ENCODE data around the gene CFAP45.

CFAP45 gene

GRCh38 chr1:159940006-159940620 lies 40.1 kb upstream of the CFAP45 start:
- H3K4me3 ChIP-seq (ENCODE audit: low read length), result no peak overlapping the region
- no peak for DNase-seq (ENCODE audit: low read depth)
- TF ChIP-seq CTCF (conservative IDR thresholded peaks at IDR 0.05; ENCODE audit: low read length), result no peak

DNA sequence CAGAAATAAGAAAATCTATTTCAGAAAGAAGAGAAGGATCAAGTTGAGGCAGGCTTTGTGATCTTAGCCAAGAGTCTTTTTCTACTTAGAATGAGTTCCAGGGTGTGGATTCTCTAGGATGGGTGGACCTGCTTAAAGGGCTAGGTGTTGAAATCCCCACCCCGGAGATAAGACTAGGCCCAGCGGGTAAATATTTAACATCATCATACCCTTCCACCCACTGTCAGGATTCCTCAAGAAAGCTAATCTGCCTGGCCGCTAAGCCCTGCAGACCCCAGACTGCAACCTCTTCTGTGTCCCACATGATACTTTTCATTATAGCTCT lies 39.7 kb upstream of the CFAP45 start:
- H3K4me3 ChIP-seq (ENCODE audit: low read length), result no peak overlapping the region
- DNase-seq (ENCODE audit: low read depth), result no peak
- TF ChIP-seq CTCF (conservative IDR thresholded peaks at IDR 0.05; ENCODE audit: low read length), result no peak

DNA sequence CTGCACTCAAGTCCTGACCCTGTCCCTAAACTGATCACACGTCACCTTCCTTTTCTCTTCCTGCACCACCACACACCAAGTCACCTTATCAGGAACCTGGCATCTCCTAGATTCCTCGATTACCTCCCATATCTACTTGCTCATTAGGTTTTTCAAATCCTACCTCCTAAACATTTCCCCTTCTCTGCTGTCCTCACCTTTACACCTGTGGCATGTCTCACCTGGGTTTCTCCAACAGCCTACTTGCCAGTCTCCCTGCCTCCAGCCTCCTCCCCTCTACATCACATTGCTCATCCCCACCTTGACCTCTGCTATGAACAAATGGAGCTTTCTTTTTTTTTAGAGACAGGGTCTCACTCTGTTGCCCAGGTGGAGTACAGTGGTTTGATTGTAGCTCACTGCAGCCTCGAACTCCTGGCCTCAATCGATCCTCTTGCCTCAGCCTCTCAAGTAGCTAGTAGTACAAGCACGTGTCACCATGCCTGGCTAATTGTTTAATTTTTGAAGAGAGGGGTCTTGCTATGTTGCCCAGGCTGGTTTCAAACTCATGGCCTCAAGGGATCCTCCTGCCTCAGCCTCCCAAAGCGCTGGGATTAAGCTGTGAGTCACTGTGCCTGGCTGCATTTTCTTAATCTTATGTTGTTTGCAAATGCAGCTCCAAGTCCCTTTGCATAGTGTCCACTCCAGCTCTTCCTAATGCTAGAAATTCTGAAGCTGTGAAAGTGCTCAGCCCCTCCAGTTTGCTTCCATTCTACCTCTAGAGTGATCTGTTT lies 39.1 kb upstream of the CFAP45 start:
- no peak for DNase-seq (ENCODE audit: low read depth)
- no peak overlapping the region for H3K4me3 ChIP-seq (ENCODE audit: low read length)
- TF ChIP-seq CTCF (conservative IDR thresholded peaks at IDR 0.05; ENCODE audit: low read length), result no peak

DNA sequence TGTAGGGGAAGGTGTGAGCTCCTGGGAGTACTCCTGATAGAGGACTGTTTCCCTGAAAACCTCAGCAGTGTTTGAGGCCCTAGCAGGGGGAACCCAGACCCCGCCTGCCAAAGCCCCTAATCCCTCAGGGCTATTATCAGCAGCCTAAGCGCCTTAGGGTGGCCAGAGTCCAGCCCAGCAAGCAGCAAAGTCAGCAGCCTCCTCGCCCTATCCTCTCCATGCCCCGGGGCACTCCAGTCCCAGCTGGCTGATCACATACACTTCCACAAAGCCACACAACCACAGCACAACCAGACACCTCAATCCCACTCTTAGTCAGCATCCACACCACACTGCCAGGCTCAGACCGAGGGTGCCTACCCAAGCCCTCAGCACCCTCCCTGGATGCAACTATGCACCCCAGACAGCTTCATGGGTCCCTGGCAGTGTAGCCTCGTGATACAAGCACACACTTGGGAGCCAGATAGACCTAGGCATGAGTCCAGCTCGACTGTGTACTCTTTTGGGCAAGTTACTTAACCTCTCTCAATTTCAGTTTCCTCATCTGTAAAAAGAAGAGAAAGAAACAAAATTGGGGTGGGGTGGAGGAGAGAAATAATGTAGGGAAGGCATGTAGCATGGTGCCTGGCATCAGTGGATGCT lies 38.4 kb upstream of the CFAP45 start:
- DNase-seq (ENCODE audit: low read depth), result no peak
- no peak overlapping the region for H3K4me3 ChIP-seq (ENCODE audit: low read length)
- no peak for TF ChIP-seq CTCF (conservative IDR thresholded peaks at IDR 0.05; ENCODE audit: low read length)

GRCh38 chr1:159937054-159937750 lies 37.2 kb upstream of the CFAP45 start:
- no peak for TF ChIP-seq CTCF (conservative IDR thresholded peaks at IDR 0.05; ENCODE audit: low read length)
- DNase-seq (ENCODE audit: low read depth), result no peak
- no peak overlapping the region for H3K4me3 ChIP-seq (ENCODE audit: low read length)

DNA sequence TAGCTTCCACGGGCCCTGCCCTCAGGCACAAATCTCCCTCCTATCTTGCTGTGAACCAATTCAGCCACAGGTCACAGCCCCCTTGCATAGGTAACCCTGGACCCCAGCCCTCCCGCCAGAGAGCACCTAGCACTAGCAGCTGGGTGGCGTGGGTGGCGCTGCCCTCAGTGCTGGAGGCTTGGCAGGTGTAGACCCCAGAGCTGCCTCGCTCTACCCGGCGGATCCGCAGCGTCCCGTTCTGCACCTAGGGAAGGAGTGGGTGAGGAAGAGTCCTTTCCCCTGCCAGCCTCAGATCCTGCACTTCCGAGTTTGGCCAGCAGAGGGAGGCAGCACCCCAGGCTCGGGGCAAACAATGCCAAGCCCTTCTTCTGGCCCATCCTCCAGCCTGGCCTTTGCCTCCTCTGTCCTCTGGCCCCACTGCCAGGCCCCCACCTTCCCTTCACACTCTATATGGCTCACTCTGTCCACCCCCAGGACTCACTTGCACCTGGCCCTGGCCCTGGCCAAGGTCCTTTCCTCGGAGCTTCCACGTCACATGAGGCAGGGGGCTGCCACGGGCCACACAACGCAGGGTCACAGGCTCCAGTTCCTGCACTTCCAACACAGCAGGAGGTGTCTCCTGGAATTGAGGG lies 36.4 kb upstream of the CFAP45 start:
- no peak overlapping the region for H3K4me3 ChIP-seq (ENCODE audit: low read length)
- DNase-seq (ENCODE audit: low read depth), result peak; percentile 41
- TF ChIP-seq CTCF (conservative IDR thresholded peaks at IDR 0.05; ENCODE audit: low read length), result peak; percentile 97

All from AG10803 (cell line).